Measurements from ENCODE around the gene UBAC1.
"Not testable (repeated sequence)": the region's sequence is repeated elsewhere in the genome, so short reads cannot be mapped to it uniquely, and the experiment has no call there.

The UBAC1 gene

DNA sequence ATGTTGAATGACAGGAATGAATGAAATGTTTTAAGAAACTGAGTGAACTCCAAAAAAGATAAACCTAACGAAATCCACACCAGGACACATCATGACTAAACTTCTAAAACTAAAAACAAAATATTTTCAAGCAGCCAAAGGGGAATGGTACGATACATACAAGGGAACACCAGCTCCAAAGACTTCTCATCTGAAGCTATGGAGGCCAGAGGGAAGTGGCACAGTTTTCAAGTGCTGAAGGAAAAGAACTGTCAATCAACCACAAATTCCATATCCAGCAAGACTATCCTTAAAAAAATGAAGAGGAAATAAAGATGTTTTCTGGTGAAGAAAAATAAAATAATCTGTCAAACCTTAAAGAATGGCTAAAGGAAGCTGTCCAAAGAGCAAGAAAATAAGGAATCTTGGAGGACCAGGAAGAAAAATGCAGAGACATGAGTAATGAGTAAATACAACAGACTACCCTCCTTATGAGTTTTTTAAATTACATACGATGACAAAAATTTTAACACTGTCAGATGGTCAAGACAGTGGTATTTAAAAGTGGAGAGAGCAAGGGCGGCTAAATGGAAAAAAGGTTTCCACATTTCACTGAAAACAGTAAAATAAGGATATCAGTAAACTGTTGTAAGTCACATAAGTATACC, 65.8 kb downstream of the UBAC1 start:
- H3K4me3 ChIP-seq (ENCODE audit: low read depth, low read length), result no peak overlapping the region
- DNase-seq (ENCODE audit: low read depth), result no peak
- TF ChIP-seq, protein P1, sequence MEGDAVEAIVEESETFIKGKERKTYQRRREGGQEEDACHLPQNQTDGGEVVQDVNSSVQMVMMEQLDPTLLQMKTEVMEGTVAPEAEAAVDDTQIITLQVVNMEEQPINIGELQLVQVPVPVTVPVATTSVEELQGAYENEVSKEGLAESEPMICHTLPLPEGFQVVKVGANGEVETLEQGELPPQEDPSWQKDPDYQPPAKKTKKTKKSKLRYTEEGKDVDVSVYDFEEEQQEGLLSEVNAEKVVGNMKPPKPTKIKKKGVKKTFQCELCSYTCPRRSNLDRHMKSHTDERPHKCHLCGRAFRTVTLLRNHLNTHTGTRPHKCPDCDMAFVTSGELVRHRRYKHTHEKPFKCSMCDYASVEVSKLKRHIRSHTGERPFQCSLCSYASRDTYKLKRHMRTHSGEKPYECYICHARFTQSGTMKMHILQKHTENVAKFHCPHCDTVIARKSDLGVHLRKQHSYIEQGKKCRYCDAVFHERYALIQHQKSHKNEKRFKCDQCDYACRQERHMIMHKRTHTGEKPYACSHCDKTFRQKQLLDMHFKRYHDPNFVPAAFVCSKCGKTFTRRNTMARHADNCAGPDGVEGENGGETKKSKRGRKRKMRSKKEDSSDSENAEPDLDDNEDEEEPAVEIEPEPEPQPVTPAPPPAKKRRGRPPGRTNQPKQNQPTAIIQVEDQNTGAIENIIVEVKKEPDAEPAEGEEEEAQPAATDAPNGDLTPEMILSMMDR (conservative IDR thresholded peaks at IDR 0.05; ENCODE audit: low read depth, low read length), result no peak

GRCh38 chr9:135893104-135893503, 68.1 kb downstream of the UBAC1 start:
- TF ChIP-seq, protein P1 (conservative IDR thresholded peaks at IDR 0.05; ENCODE audit: low read depth, low read length), result no peak
- no peak overlapping the region for H3K4me3 ChIP-seq (ENCODE audit: low read depth, low read length)
- DNase-seq (ENCODE audit: low read depth), result no peak

GRCh38 chr9:135892327-135892726, 68.8 kb downstream of the UBAC1 start:
- H3K4me3 ChIP-seq (ENCODE audit: low read depth, low read length); DNase-seq (ENCODE audit: low read depth): not testable (repeated sequence)

- no peak overlapping the region for H3K4me3 ChIP-seq (ENCODE audit: low read depth, low read length)
- TF ChIP-seq, protein P1 (conservative IDR thresholded peaks at IDR 0.05; ENCODE audit: low read depth, low read length), result no peak
Measured at GRCh38 chr9:135891027-135891631, 70.0 kb downstream of the UBAC1 start.

GRCh38 chr9:135890190-135891026, 70.8 kb downstream of the UBAC1 start:
- TF ChIP-seq, protein P1 (conservative IDR thresholded peaks at IDR 0.05; ENCODE audit: low read depth, low read length), result no peak
- DNase-seq (ENCODE audit: low read depth), result no peak
- H3K4me3 ChIP-seq (ENCODE audit: low read depth, low read length), result no peak overlapping the region

More at GRCh38 chr9:135891027-135891631, 70.0 kb downstream of the UBAC1 start:
- no peak for DNase-seq (ENCODE audit: low read depth)

DNA sequence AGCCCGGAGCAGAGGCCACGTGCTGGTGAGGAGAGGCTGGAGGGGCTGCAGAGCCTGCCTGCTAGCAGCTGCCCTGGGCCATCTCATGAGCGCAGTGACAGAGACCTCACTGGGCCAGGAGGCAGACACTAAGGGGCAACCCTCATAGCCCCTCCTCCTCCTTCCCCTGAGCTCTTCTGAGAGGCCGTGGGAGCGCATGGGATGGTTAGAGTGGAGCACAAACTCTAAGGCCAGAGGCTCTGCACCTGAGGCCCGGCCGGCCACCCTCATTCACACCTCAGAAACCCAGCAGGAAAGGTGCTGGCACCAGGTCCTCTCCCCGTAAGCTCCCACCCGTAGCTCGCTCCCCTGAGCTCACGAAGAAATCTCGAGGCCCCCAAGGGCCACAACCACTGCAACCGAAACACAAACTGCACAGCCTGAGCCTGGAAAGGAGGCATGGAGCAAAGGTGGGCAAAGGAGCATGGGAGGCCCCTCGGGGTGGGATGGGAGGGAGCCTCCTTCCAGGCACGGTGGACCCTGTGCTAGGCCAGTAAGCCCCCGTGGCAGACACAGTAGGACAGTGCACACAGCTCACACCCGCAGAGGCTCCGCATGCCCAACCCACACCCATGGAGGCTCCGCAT, 71.5 kb downstream of the UBAC1 start:
- TF ChIP-seq, protein P1 (conservative IDR thresholded peaks at IDR 0.05; ENCODE audit: low read depth, low read length), result no peak
- DNase-seq (ENCODE audit: low read depth), result no peak
- no peak overlapping the region for H3K4me3 ChIP-seq (ENCODE audit: low read depth, low read length)

DNA sequence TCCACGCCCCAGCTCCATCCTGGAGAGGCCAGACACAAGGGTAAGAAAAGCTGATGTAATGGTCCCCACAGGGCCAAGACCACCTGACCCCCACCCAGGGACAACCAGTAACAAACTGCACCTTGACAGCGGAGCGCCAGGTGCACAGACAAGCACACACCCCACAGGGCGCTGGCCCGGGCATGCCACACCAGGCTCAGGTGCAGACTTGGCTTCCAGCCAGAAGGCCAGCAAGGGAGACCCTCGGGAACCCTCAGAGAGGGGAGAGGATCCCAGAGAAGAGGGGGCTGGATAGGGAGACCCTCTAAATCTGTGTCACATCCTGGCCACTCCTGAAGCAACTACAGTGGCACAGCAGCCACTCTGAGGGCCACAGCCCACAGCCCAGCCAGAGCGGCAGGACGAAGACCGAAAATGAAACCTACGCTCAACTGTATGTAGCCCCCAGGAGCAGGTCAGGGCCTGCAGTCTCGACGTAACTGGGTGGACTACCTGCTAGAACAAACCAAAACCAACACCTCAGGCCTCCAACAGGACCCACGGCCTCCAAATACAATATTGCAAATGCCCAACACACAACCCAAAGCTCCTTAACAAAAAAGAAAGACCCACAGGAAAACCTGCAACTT, 72.3 kb downstream of the UBAC1 start:
- no peak for DNase-seq (ENCODE audit: low read depth)
- TF ChIP-seq, protein P1 (conservative IDR thresholded peaks at IDR 0.05; ENCODE audit: low read depth, low read length), result no peak
- H3K4me3 ChIP-seq (ENCODE audit: low read depth, low read length), result no peak overlapping the region

Measured in choroid plexus epithelial cell (primary cell).